ENCODE data around the gene SEBOX.

Gene SEBOX

GRCh38 chr17:28364665-28365363 lies at the start of gene SEBOX:
SEBOX (minus strand) TSS chr17:28365199; CDS start chr17:28365151, 48 bp downstream.
- DNase-seq: no peak

GRCh38 chr17:28413804-28414203 lies 48.8 kb upstream of the SEBOX start:
- no peak for DNase-seq

GRCh38 chr17:28412099-28412498 lies 47.1 kb upstream of the SEBOX start:
- DNase-seq: no peak

GRCh38 chr17:28407974-28408306 lies 42.9 kb upstream of the SEBOX start:
- no peak for DNase-seq

GRCh38 chr17:28407130-28407973 lies 42.4 kb upstream of the SEBOX start:
- no peak for DNase-seq

- DNase-seq: no peak
Measured at GRCh38 chr17:28406473-28406814, 41.4 kb upstream of the SEBOX start.

- no peak for DNase-seq
Measured at GRCh38 chr17:28405632-28406472, 40.9 kb upstream of the SEBOX start, which contains the start of gene SLC46A1. SLC46A1 (minus strand) TSS chr17:28406212; CDS start chr17:28406114, 98 bp downstream.

GRCh38 chr17:28404812-28405570 lies 40.0 kb upstream of the SEBOX start:
- no peak for DNase-seq

GRCh38 chr17:28404461-28404811 lies 39.4 kb upstream of the SEBOX start:
- no peak for DNase-seq

GRCh38 chr17:28404007-28404406 lies 39.0 kb upstream of the SEBOX start:
- DNase-seq: peak; percentile 53

GRCh38 chr17:28402844-28403243 lies 37.8 kb upstream of the SEBOX start:
- no peak for DNase-seq

- DNase-seq: no peak
Measured at GRCh38 chr17:28402224-28402630, 37.2 kb upstream of the SEBOX start.

- DNase-seq: no peak
Measured at GRCh38 chr17:28399808-28400207, 34.8 kb upstream of the SEBOX start.

GRCh38 chr17:28398280-28398981 lies 33.4 kb upstream of the SEBOX start:
- no peak for DNase-seq

- DNase-seq: no peak
Measured at GRCh38 chr17:28397687-28398279, 32.8 kb upstream of the SEBOX start.

GRCh38 chr17:28397275-28397674 lies 32.3 kb upstream of the SEBOX start:
- DNase-seq: no peak

GRCh38 chr17:28396635-28397239 lies 31.7 kb upstream of the SEBOX start:
- no peak for DNase-seq

- no peak for DNase-seq
Measured at GRCh38 chr17:28395968-28396367, 31.0 kb upstream of the SEBOX start.

- no peak for DNase-seq
Measured at GRCh38 chr17:28395426-28395825, 30.4 kb upstream of the SEBOX start.

- DNase-seq: no peak
Measured at GRCh38 chr17:28394337-28395116, 29.5 kb upstream of the SEBOX start.

Measured in inflammatory macrophage treated with lipopolysaccharide for 4 hours (primary cell).